ENCODE data around the gene PSMD10.
A peak's percentile ranks its signal among the peaks of the same experiment; 100 is the strongest.

Gene PSMD10

GRCh38 chrX:108091264-108091877 is at the start of gene PSMD10, which contains the start of gene ATG4A:
PSMD10 (minus strand) TSS chrX:108091542; CDS start chrX:108091520, 22 bp downstream.
ATG4A (plus strand) TSS chrX:108091778; CDS start chrX:108091827, 49 bp downstream.
- TF ChIP-seq, protein P1, sequence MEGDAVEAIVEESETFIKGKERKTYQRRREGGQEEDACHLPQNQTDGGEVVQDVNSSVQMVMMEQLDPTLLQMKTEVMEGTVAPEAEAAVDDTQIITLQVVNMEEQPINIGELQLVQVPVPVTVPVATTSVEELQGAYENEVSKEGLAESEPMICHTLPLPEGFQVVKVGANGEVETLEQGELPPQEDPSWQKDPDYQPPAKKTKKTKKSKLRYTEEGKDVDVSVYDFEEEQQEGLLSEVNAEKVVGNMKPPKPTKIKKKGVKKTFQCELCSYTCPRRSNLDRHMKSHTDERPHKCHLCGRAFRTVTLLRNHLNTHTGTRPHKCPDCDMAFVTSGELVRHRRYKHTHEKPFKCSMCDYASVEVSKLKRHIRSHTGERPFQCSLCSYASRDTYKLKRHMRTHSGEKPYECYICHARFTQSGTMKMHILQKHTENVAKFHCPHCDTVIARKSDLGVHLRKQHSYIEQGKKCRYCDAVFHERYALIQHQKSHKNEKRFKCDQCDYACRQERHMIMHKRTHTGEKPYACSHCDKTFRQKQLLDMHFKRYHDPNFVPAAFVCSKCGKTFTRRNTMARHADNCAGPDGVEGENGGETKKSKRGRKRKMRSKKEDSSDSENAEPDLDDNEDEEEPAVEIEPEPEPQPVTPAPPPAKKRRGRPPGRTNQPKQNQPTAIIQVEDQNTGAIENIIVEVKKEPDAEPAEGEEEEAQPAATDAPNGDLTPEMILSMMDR (IDR thresholded peaks at IDR 0.05; ENCODE audit: low read depth, low read length) = no peak
- peak; percentile 80 for DNase-seq (ENCODE audit: extremely low read depth, low read depth)

- no peak for DNase-seq (ENCODE audit: extremely low read depth, low read depth)
Observed at GRCh38 chrX:108138814-108139702, 47.7 kb upstream of the PSMD10 start.

DNA sequence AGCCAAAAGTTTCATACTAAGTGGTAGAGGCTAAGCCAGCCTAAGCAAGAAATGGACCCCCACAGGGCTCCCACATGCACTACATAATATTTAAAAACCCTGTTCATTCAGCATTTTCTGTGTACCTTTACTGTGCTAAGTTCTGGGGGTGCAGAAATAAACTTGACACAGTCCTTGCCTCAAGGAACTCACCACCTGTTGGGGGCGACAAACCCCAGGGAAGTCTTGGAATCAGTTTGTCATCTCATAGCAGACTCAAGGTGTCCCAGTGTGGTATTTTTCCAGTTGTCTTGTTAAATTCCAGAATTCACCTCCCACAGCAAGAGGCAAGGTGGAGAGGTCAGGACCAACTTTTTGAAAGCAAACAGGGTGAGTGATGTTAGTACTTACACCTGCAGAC is 43.4 kb upstream of the PSMD10 start:
- TF ChIP-seq, protein P1 (IDR thresholded peaks at IDR 0.05; ENCODE audit: low read depth, low read length) = no peak
- DNase-seq (ENCODE audit: extremely low read depth, low read depth) = no peak

More at GRCh38 chrX:108138814-108139702, 47.7 kb upstream of the PSMD10 start:
- TF ChIP-seq, protein P1 (IDR thresholded peaks at IDR 0.05; ENCODE audit: low read depth, low read length) = peak; percentile 47

- no peak for DNase-seq (ENCODE audit: extremely low read depth, low read depth)
- TF ChIP-seq, protein P1 (IDR thresholded peaks at IDR 0.05; ENCODE audit: low read depth, low read length) = no peak
Observed at GRCh38 chrX:108132876-108133275, 41.5 kb upstream of the PSMD10 start.

DNA sequence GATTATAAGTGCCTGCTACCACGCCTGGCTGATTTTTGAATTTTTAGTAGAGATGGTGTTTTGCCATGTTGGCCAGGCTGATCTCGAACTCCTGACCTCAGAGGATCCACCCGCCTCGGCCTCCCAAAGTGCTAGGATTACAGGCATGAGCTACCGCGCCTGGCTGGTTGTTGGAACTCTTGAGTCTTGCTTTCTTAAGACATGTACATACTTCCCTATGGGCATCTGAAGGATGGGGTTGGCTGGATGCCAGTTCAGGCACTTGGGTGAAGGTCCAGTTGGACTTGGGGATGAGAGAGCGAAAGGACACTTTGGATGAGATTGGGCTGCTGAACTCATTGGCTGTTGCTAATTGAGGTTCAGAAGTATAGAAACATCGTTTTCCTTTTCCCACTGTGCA is 40.7 kb upstream of the PSMD10 start:
- DNase-seq (ENCODE audit: extremely low read depth, low read depth) = no peak
- TF ChIP-seq, protein P1 (IDR thresholded peaks at IDR 0.05; ENCODE audit: low read depth, low read length) = no peak

GRCh38 chrX:108131471-108131870 is 40.1 kb upstream of the PSMD10 start:
- no peak for DNase-seq (ENCODE audit: extremely low read depth, low read depth)
- TF ChIP-seq, protein P1 (IDR thresholded peaks at IDR 0.05; ENCODE audit: low read depth, low read length) = no peak

DNA sequence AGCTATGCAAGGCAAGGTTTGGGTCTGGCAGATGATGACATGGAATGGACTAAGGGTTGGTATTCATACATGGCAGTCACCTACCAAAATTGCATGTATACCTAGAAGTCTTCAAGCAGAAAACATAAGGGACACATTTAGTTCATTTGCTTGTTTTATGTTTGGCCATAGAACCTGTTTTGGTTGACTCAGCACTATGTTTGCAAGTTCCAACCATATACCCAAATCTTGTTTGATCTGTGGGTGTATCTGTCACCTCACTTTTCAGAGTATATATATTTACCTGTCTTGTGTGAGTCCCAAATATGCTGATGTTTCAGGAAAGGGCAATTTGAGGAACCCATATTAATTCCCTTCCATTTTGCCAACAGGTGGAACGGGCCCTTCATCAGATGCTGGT is 39.5 kb upstream of the PSMD10 start:
- DNase-seq (ENCODE audit: extremely low read depth, low read depth) = no peak
- TF ChIP-seq, protein P1 (IDR thresholded peaks at IDR 0.05; ENCODE audit: low read depth, low read length) = no peak

Measured in AG09319 (cell line).